A549 treated with AZD9567 at 1 μM for 4 hours (cell line): Measurements from ENCODE around the gene GOLGA8O. TPM values are rescaled to one million over a fixed set of nuclear protein-coding genes. Genes with fewer than 3 reads are reported as not detected.

Experiments used
- total RNA-seq: library from RNA; stranded (reverse); fragments of 200-300 nt; extraction: Qiagen RNA extraction; gene quantifications from 5 replicates; pipeline ENCODE4 v1.2.3, GENCODE V29; 2022; ENCODE audit not compliant: insufficient read depth

The GOLGA8O gene
- 0.30 to 0.63 TPM (median 0.49 TPM) in 4 of 5 replicates, not detected in the other for total RNA-seq

GRCh38 chr15:32455534-32455933 lies at the start of gene GOLGA8O:
Gene GOLGA8O (minus strand): TSS chr15:32455634. CDS start chr15:32455536, 98 bp downstream.

GRCh38 chr15:32403192-32403591 lies 52.2 kb downstream of the GOLGA8O start, which contains the start of gene GOLGA8K:
Gene GOLGA8K (minus strand): TSS chr15:32403292. CDS start chr15:32403194, 98 bp downstream.

Other genes with a start within 250 kb of the GOLGA8O start
- gene GOLGA8K, start 52.3 kb downstream of the GOLGA8O start, total RNA-seq = 0.43 to 1.1 TPM (median 0.97 TPM) in 4 of 5 replicates, not detected in the other
- 1.3 to 2.2 TPM (median 1.9 TPM) in 5 replicates for gene GOLGA8N, start 137.8 kb upstream of the GOLGA8O start, total RNA-seq
- gene ARHGAP11A, start 159.9 kb upstream of the GOLGA8O start, total RNA-seq = 62.2 to 116 TPM (median 69.6 TPM) in 5 replicates
- gene SCG5, start 186.1 kb upstream of the GOLGA8O start, total RNA-seq = 1.4 to 2.7 TPM (median 1.6 TPM) in 5 replicates